ENCODE results near the gene STX1A.
"Not testable (repeated sequence)": the region's sequence is repeated elsewhere in the genome, so short reads cannot be mapped to it uniquely, and the experiment has no call there.

DNA sequence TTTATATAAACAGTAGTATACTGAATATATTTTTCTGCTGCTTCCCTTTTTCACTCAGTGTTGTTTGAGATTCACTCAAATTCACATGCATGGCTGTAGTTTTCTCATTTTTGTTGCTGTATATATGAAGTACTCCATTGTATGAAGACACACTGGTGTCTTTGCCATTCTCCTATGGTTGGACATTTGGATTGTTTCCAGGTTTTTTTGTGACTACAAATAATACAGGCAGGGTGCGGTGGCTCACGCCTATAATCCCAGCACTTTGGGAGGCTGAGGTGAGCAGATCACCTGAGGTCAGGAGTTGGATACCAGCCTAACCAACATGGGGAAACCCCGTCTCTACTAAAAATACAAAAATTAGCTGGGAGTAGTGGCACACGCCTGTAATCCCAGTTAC lies 58.9 kb downstream of the STX1A start:
- not testable (repeated sequence) for TF ChIP-seq EP300 (IDR thresholded peaks at IDR 0.05; ENCODE audit: low read depth)
- TF ChIP-seq, protein P1, sequence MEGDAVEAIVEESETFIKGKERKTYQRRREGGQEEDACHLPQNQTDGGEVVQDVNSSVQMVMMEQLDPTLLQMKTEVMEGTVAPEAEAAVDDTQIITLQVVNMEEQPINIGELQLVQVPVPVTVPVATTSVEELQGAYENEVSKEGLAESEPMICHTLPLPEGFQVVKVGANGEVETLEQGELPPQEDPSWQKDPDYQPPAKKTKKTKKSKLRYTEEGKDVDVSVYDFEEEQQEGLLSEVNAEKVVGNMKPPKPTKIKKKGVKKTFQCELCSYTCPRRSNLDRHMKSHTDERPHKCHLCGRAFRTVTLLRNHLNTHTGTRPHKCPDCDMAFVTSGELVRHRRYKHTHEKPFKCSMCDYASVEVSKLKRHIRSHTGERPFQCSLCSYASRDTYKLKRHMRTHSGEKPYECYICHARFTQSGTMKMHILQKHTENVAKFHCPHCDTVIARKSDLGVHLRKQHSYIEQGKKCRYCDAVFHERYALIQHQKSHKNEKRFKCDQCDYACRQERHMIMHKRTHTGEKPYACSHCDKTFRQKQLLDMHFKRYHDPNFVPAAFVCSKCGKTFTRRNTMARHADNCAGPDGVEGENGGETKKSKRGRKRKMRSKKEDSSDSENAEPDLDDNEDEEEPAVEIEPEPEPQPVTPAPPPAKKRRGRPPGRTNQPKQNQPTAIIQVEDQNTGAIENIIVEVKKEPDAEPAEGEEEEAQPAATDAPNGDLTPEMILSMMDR (IDR thresholded peaks at IDR 0.05): not testable (repeated sequence)
